GM13977 (cell line): Measurements from ENCODE around the gene PDE8A.

ENCODE experiments used
- DNase-seq: peaks from one replicate; pipeline ENCODE4 v3.0.0; 2012; ENCODE audit warnings: low spot score
- CTCF ChIP-seq: IDR thresholded peaks from 2 replicates; pipeline ENCODE4 v1.5.1; 2012; ENCODE audit warnings: mild to moderate bottlenecking, control low read depth; ENCODE audit not compliant: insufficient read depth; ENCODE audit errors: extremely low read depth, missing control alignments
- in situ Hi-C: fragments of 300-500 bp; cut with MboI; formaldehyde crosslinking; loops from one replicate; pipeline ENCODE4 v1.12.0; 2022; ENCODE audit warnings: low sequenced_read_pairs, low pct_unique_long_range_greater_than_20kb, mixed read lengths, inconsistent platforms; ENCODE audit not compliant: unreplicated experiment

PDE8A gene

GRCh38 chr15:85086855-85087254, 105.2 kb downstream of the PDE8A start:
- in situ Hi-C loops = no loop called here

GRCh38 chr15:85088300-85088699, 106.6 kb downstream of the PDE8A start:
- no peak for TF ChIP-seq CTCF
- in situ Hi-C loops = no loop called here
- no peak for DNase-seq

More at GRCh38 chr15:85086855-85087254, 105.2 kb downstream of the PDE8A start:
- no peak for TF ChIP-seq CTCF
- no peak for DNase-seq

GRCh38 chr15:85089929-85090597, 108.4 kb downstream of the PDE8A start:
- DNase-seq = no peak
- in situ Hi-C loops = no loop called here
- no peak for TF ChIP-seq CTCF

GRCh38 chr15:85091990-85092389, 110.3 kb downstream of the PDE8A start:
- in situ Hi-C loops = no loop called here
- DNase-seq = no peak
- no peak for TF ChIP-seq CTCF

- in situ Hi-C loops = no loop called here
- TF ChIP-seq CTCF = no peak
- DNase-seq = no peak
Measured at GRCh38 chr15:85094685-85095084, 113.0 kb downstream of the PDE8A start.

- in situ Hi-C loops = no loop called here
- DNase-seq = no peak
- TF ChIP-seq CTCF = no peak
Measured at GRCh38 chr15:85095566-85095965, 113.9 kb downstream of the PDE8A start.
